Measurements from ENCODE around the gene DCP1A. TPM values are rescaled to one million over a fixed set of nuclear protein-coding genes. Genes with fewer than 3 reads are reported as not detected.

DCP1A gene
- total and polyA plus RNA-seq, 2 of the 13 experiments (the other 11 are each of a cell fraction or from before 2014, with no cell fraction given), result 14.2 to 41.2 TPM

DNA sequence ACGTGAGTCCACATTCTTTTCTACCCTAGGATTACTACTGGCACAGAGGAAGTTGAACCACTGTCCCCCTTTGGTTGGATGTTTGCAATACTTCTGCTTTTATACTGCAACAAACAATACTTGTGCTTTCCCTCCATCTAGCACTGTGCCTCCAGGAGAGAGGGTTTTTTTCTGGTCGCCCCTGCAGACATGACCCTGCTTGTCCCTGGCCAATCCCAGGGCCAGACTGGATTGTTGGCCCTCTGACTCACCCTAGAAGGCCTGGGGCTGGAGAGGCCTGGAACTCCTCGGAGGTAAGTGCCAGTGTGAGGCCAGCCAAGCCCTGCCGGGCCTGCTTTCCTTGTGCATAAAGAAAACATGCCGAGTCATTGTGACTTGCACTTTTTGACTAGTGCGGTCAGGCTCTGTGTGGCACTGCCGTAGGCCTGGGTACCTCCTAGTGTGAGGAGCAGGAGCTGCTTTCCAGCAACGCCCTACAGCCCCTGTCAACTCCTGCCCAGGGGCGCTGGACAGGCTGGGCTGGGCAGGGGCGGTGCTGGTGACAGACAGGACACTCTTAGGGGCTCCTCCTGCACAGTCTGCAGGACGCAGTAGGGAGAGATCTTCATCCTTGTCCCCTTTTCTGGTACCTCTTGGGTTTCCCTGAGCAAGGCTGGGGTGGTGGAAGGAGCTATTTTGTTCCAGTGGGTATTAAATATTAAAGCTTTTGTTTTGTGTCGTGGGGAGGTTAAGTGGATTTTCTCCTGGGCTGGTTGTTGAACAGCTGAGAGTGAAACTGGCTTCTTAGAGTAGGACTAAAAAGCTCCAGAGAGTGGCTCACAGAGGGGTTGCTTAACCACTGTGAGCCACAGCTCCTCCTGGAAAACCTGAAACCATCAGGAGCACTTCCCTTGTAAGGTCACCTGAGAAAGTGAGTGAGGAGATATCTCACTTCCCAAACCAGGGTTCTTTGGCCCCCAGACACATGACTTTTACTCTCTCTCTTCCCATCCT, 77.2 kb downstream of the DCP1A start (continued):
- TF ChIP-seq, protein P1, sequence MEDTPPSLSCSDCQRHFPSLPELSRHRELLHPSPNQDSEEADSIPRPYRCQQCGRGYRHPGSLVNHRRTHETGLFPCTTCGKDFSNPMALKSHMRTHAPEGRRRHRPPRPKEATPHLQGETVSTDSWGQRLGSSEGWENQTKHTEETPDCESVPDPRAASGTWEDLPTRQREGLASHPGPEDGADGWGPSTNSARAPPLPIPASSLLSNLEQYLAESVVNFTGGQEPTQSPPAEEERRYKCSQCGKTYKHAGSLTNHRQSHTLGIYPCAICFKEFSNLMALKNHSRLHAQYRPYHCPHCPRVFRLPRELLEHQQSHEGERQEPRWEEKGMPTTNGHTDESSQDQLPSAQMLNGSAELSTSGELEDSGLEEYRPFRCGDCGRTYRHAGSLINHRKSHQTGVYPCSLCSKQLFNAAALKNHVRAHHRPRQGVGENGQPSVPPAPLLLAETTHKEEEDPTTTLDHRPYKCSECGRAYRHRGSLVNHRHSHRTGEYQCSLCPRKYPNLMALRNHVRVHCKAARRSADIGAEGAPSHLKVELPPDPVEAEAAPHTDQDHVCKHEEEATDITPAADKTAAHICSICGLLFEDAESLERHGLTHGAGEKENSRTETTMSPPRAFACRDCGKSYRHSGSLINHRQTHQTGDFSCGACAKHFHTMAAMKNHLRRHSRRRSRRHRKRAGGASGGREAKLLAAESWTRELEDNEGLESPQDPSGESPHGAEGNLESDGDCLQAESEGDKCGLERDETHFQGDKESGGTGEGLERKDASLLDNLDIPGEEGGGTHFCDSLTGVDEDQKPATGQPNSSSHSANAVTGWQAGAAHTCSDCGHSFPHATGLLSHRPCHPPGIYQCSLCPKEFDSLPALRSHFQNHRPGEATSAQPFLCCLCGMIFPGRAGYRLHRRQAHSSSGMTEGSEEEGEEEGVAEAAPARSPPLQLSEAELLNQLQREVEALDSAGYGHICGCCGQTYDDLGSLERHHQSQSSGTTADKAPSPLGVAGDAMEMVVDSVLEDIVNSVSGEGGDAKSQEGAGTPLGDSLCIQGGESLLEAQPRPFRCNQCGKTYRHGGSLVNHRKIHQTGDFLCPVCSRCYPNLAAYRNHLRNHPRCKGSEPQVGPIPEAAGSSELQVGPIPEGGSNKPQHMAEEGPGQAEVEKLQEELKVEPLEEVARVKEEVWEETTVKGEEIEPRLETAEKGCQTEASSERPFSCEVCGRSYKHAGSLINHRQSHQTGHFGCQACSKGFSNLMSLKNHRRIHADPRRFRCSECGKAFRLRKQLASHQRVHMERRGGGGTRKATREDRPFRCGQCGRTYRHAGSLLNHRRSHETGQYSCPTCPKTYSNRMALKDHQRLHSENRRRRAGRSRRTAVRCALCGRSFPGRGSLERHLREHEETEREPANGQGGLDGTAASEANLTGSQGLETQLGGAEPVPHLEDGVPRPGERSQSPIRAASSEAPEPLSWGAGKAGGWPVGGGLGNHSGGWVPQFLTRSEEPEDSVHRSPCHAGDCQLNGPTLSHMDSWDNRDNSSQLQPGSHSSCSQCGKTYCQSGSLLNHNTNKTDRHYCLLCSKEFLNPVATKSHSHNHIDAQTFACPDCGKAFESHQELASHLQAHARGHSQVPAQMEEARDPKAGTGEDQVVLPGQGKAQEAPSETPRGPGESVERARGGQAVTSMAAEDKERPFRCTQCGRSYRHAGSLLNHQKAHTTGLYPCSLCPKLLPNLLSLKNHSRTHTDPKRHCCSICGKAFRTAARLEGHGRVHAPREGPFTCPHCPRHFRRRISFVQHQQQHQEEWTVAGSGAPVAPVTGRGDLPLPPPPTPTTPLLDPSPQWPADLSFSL (CRISPR knock-in tag; IDR thresholded peaks at IDR 0.05), result no peak
- TF ChIP-seq FIP1L1 (IDR thresholded peaks at IDR 0.05; ENCODE audit: borderline replicate concordance, insufficient read depth, low read depth, low read length) (no peak), ZNF605 (CRISPR knock-in tag; IDR thresholded peaks at IDR 0.05) (no peak), ZNF629 (CRISPR knock-in tag; conservative IDR thresholded peaks at IDR 0.05) (no peak), TCF7 (IDR thresholded peaks at IDR 0.05; ENCODE audit: low read depth) (0 out of 2 replicates have a peak, but pooled peaks have one; percentile 11), SMAD1 (CRISPR knock-in tag; IDR thresholded peaks at IDR 0.05; ENCODE audit: borderline replicate concordance, low read depth) (no peak), MTA1 (CRISPR knock-in tag; IDR thresholded peaks at IDR 0.05; ENCODE audit: borderline replicate concordance) (peak; percentile 63; the same call in 1 of the 2 replicates), ARID2 (CRISPR knock-in tag; IDR thresholded peaks at IDR 0.05; ENCODE audit: borderline replicate concordance) (no peak; the same call in 1 of the 2 replicates), ZNF292 (CRISPR knock-in tag; IDR thresholded peaks at IDR 0.05; ENCODE audit: borderline replicate concordance, low read depth) (peak; percentile 91)
- TF ChIP-seq, protein P2, sequence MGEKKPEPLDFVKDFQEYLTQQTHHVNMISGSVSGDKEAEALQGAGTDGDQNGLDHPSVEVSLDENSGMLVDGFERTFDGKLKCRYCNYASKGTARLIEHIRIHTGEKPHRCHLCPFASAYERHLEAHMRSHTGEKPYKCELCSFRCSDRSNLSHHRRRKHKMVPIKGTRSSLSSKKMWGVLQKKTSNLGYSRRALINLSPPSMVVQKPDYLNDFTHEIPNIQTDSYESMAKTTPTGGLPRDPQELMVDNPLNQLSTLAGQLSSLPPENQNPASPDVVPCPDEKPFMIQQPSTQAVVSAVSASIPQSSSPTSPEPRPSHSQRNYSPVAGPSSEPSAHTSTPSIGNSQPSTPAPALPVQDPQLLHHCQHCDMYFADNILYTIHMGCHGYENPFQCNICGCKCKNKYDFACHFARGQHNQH (CRISPR knock-in tag; IDR thresholded peaks at IDR 0.05), result peak; percentile 55; the same call in 1 of the 2 replicates
- TF ChIP-seq, protein P3, sequence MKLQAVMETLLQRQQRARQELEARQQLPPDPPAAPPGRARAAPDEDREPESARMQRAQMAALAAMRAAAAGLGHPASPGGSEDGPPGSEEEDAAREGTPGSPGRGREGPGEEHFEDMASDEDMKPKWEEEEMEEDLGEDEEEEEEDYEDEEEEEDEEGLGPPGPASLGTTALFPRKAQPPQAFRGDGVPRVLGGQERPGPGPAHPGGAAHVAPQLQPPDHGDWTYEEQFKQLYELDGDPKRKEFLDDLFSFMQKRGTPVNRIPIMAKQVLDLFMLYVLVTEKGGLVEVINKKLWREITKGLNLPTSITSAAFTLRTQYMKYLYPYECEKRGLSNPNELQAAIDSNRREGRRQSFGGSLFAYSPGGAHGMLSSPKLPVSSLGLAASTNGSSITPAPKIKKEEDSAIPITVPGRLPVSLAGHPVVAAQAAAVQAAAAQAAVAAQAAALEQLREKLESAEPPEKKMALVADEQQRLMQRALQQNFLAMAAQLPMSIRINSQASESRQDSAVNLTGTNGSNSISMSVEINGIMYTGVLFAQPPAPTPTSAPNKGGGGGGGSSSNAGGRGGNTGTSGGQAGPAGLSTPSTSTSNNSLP (IDR thresholded peaks at IDR 0.05; ENCODE audit: low read depth, low read length), result no peak
- TF ChIP-seq, protein P4, sequence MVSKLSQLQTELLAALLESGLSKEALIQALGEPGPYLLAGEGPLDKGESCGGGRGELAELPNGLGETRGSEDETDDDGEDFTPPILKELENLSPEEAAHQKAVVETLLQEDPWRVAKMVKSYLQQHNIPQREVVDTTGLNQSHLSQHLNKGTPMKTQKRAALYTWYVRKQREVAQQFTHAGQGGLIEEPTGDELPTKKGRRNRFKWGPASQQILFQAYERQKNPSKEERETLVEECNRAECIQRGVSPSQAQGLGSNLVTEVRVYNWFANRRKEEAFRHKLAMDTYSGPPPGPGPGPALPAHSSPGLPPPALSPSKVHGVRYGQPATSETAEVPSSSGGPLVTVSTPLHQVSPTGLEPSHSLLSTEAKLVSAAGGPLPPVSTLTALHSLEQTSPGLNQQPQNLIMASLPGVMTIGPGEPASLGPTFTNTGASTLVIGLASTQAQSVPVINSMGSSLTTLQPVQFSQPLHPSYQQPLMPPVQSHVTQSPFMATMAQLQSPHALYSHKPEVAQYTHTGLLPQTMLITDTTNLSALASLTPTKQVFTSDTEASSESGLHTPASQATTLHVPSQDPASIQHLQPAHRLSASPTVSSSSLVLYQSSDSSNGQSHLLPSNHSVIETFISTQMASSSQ (IDR thresholded peaks at IDR 0.05; ENCODE audit: low read depth), result no peak
- TF ChIP-seq, protein P4 (CRISPR knock-in tag; IDR thresholded peaks at IDR 0.05; ENCODE audit: borderline replicate concordance), result no peak
